H9 (cell line): ENCODE results near the gene PHACTR1. TPM values are rescaled to one million over a fixed set of nuclear protein-coding genes. Genes with fewer than 3 reads are reported as not detected.
A peak's percentile ranks its signal among the peaks of the same experiment; 100 is the strongest.

Source experiments
- DNase-seq: peaks from one replicate; pipeline ENCODE4 v3.0.0-alpha.2; 2017
- H2AFZ ChIP-seq: one replicate; pipeline ENCODE4 v1.6.1; 2013; ENCODE audit warnings: mild to moderate bottlenecking, low read length, control low read depth, moderate library complexity
- H2AK5ac ChIP-seq: 2 replicates; pipeline ENCODE4 v1.6.1; 2013; ENCODE audit warnings: low read length, control low read depth, mixed read lengths; ENCODE audit not compliant: insufficient read length
- H2BK120ac ChIP-seq: one replicate; pipeline ENCODE4 v1.6.1; 2013; ENCODE audit warnings: low read depth, mild to moderate bottlenecking, low read length, control low read depth, inconsistent platforms; ENCODE audit not compliant: poor library complexity, severe bottlenecking
- H2BK12ac ChIP-seq: 2 replicates; pipeline ENCODE4 v1.6.1; 2013; ENCODE audit warnings: low read length, control low read depth, mixed read lengths, low read depth; ENCODE audit not compliant: insufficient read length
- H2BK15ac ChIP-seq: 2 replicates; pipeline ENCODE4 v1.6.1; 2013; ENCODE audit warnings: low read depth, low read length, control low read depth
- H2BK20ac ChIP-seq: one replicate; pipeline ENCODE4 v1.6.1; 2013; ENCODE audit warnings: low read depth, mild to moderate bottlenecking, low read length, control low read depth, inconsistent platforms; ENCODE audit not compliant: poor library complexity, severe bottlenecking
- H2BK5ac ChIP-seq: 2 replicates; pipeline ENCODE4 v1.6.1; 2013; ENCODE audit warnings: low read length, control low read depth, mixed read lengths; ENCODE audit not compliant: insufficient read length
- H3K14ac ChIP-seq: 2 replicates; pipeline ENCODE4 v1.6.1; 2013; ENCODE audit warnings: low read length, control low read depth; ENCODE audit not compliant: insufficient read depth
- H3K18ac ChIP-seq: 2 replicates; pipeline ENCODE4 v1.6.1; 2013; ENCODE audit warnings: low read depth, mild to moderate bottlenecking, mixed read lengths, low read length, control low read depth; ENCODE audit not compliant: insufficient read length
- H3K23ac ChIP-seq: 2 replicates; pipeline ENCODE4 v1.6.1; 2013; ENCODE audit warnings: low read length, control low read depth, mixed read lengths, low read depth; ENCODE audit not compliant: insufficient read length
- H3K23me2 ChIP-seq: 2 replicates; pipeline ENCODE4 v1.6.1; 2013; ENCODE audit warnings: low read depth, mild to moderate bottlenecking, mixed read lengths, low read length, control low read depth; ENCODE audit not compliant: insufficient read length, poor library complexity, severe bottlenecking
- H3K27ac ChIP-seq: 2 replicates; pipeline ENCODE4 v1.5.1; 2013; ENCODE audit warnings: low read length, control low read depth, mixed read lengths, low read depth; ENCODE audit not compliant: insufficient read length
- H3K27me3 ChIP-seq: 2 replicates; pipeline ENCODE4 v1.6.1; 2013; ENCODE audit warnings: low read length, control low read depth, inconsistent platforms; ENCODE audit not compliant: insufficient read depth
- H3K4ac ChIP-seq: 2 replicates; pipeline ENCODE4 v1.6.1; 2013; ENCODE audit warnings: low read depth, mild to moderate bottlenecking, control low read depth, inconsistent platforms, low read length, moderate library complexity
- H3K4me1 ChIP-seq: 2 replicates; pipeline ENCODE4 v1.6.1; 2013; ENCODE audit warnings: low read length, control low read depth, inconsistent platforms; ENCODE audit not compliant: insufficient read depth
- H3K4me2 ChIP-seq: 2 replicates; pipeline ENCODE4 v1.6.1; 2013; ENCODE audit warnings: low read length, control low read depth, mixed read lengths; ENCODE audit not compliant: insufficient read length, insufficient read depth
- H3K56ac ChIP-seq: 2 replicates; pipeline ENCODE4 v1.6.1; 2013; ENCODE audit warnings: low read depth, mild to moderate bottlenecking, mixed read lengths, low read length, control low read depth; ENCODE audit not compliant: insufficient read length
- H3K79me1 ChIP-seq: 2 replicates; pipeline ENCODE4 v1.6.1; 2013; ENCODE audit warnings: low read depth, mild to moderate bottlenecking, moderate library complexity, low read length, control low read depth, inconsistent platforms; ENCODE audit not compliant: insufficient read depth, poor library complexity, severe bottlenecking
- H3K79me2 ChIP-seq: 2 replicates; pipeline ENCODE4 v1.6.1; 2013; ENCODE audit warnings: low read length, control low read depth, inconsistent platforms; ENCODE audit not compliant: insufficient read depth
- H3K9ac ChIP-seq: 2 replicates; pipeline ENCODE4 v1.6.1; 2013; ENCODE audit warnings: low read length, control low read depth, mixed read lengths; ENCODE audit not compliant: insufficient read length; ENCODE audit errors: extremely low read depth
- H3K9me3 ChIP-seq: one replicate; pipeline ENCODE4 v1.6.1; 2013; ENCODE audit warnings: low read depth, low read length, inconsistent platforms; ENCODE audit not compliant: control insufficient read depth
- H3T11ph ChIP-seq: one replicate; pipeline ENCODE4 v1.6.1; 2013; ENCODE audit warnings: mild to moderate bottlenecking, low read length, control low read depth, inconsistent platforms
- H4K20me1 ChIP-seq: one replicate; pipeline ENCODE4 v1.6.1; 2013; ENCODE audit not compliant: control insufficient read depth, insufficient read length, insufficient read depth
- H4K5ac ChIP-seq: 2 replicates; pipeline ENCODE4 v1.6.1; 2013; ENCODE audit warnings: low read depth, mild to moderate bottlenecking, mixed read lengths, low read length, control low read depth; ENCODE audit not compliant: insufficient read length
- H4K8ac ChIP-seq: replicated peaks from 2 replicates; pipeline ENCODE4 v1.6.1; 2013; ENCODE audit warnings: low read length, control low read depth, mixed read lengths, low read depth; ENCODE audit not compliant: insufficient read length
- H4K91ac ChIP-seq: 2 replicates; pipeline ENCODE4 v1.6.1; 2013; ENCODE audit warnings: low read depth, mild to moderate bottlenecking, moderate library complexity, mixed read lengths, low read length, control low read depth; ENCODE audit not compliant: insufficient read length
- H3K27ac Mint-ChIP-seq, 3 experiments: 2 replicates in 2 of 3; 3 replicates in 1 of 3; pipeline ENCODE4 v1.8.0; 2020 to 2021; ENCODE audit warnings: mixed read lengths in 3 of 3, mild to moderate bottlenecking in 1 of 3, moderate library complexity in 1 of 3
- H3K27me3 Mint-ChIP-seq: 2 replicates; pipeline ENCODE4 v1.8.0; 2021; ENCODE audit warnings: low read depth, mild to moderate bottlenecking, moderate library complexity, mixed read lengths
- H3K36me3 Mint-ChIP-seq, 3 experiments: 2 replicates in 2 of 3; 3 replicates in 1 of 3; pipeline ENCODE4 v1.8.0; 2020 to 2021; ENCODE audit warnings: low read depth in 3 of 3, mixed read lengths in 3 of 3; ENCODE audit not compliant: insufficient read depth in 1 of 3
- H3K4me1 Mint-ChIP-seq, 2 experiments: 2 replicates each; pipeline ENCODE4 v1.8.0; 2020; ENCODE audit warnings: mixed read lengths in 2 of 2
- H3K4me3 Mint-ChIP-seq, 2 experiments: 2 replicates in 1 of 2; 3 replicates in 1 of 2; pipeline ENCODE4 v1.8.0; 2020 to 2021; ENCODE audit warnings: mild to moderate bottlenecking in 2 of 2, mixed read lengths in 2 of 2, moderate library complexity in 1 of 2
- H3K9me3 Mint-ChIP-seq, 2 experiments: 2 replicates in 1 of 2; 3 replicates in 1 of 2; pipeline ENCODE4 v1.8.0; 2020; ENCODE audit warnings: mild to moderate bottlenecking in 2 of 2, mixed read lengths in 2 of 2, moderate library complexity in 1 of 2
- WGBS: extraction: QIAGEN DNeasy Blood & Tissue Kit; methylation state at CpG from one replicate; pipeline ENCODE4 v1.1.7; 2013; ENCODE audit warnings: missing lambda C conversion rate, low lambda C conversion rate, mixed read lengths; ENCODE audit not compliant: insufficient read length; ENCODE audit errors: extremely low coverage; 5-methylcytosine and 5-hydroxymethylcytosine counted together
- total RNA-seq: library from RNA; stranded (reverse); gene quantifications from 2 replicates; pipeline ENCODE4 v1.2.1, GENCODE V29; 2021
- TF ChIP-seq, protein P1 (sequence below): fragments of 200-600 bp; sonication (generic); conservative IDR thresholded peaks from 3 replicates; pipeline ENCODE4 v1.8.0; 2021; ENCODE audit warnings: antibody characterized with exemption, mild to moderate bottlenecking

PHACTR1 gene
- total RNA-seq, 1 experiment from 2014 or later: 15.9 TPM

DNA sequence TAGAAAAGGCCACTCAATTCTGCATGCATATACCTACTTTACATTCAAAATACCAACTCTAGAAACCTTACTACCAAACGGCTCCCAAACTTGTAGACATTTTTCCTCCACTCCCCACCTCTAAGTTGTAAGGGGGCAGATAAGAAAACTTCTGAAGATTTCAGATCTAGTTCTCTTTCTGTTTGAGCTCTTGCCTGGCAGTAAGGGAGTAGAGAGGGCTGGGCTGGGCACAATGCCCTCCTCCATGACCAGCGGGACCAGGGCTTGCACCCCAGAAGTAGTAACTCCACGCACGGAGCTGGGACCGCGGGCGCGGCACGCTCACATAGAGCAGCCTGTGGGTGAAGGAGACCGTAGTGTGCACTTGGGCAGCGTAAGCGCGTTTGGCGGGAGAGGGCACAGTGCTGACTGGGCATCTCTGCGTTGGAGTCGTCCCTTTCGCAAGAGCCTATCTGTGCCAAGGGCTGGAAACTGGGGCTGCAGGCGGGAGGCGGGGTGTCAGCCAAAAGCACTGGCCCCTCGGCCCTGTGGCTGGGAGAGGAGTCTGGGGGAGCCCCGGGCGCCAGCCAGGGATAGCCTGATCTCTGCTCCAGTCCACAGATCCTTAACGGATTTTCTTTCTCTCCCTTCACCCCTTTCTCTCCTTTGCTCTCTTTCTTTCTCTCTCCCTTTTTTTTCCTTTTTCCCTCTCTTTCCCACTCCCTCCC is 32.4 kb downstream of the PHACTR1 start:
- Histone ChIP-seq H3K9ac (no peak overlapping the region), H3K27ac (no peak overlapping the region), H2BK120ac (no peak overlapping the region), H3K14ac (no peak overlapping the region), H2BK15ac (no peak overlapping the region), H3K27me3 (no peaks in the 10 kb centered on the region; the same call in 1 of the 2 replicates), H2BK20ac (no peak overlapping the region), H3K4me1 (peaks cover 2% of the 10 kb centered on the region; the same call in 1 of the 2 replicates), H3K79me1 (no peaks in the 10 kb centered on the region), H3K23ac (no peak overlapping the region), H3T11ph (no peak overlapping the region), H2AFZ (no peak overlapping the region), H3K79me2 (no peaks in the 10 kb centered on the region), H4K91ac (no peak overlapping the region), H4K20me1 (no peaks in the 10 kb centered on the region), H3K18ac (no peak overlapping the region), H2BK5ac (no peak overlapping the region), H4K8ac (no peak overlapping the region), H2BK12ac (no peak overlapping the region), H2AK5ac (no peak overlapping the region), H4K5ac (no peak overlapping the region), H3K9me3 (peaks cover 7% of the 10 kb centered on the region), H3K23me2 (peaks cover 7% of the 10 kb centered on the region), H3K56ac (no peak overlapping the region), H3K4me2 (peak overlapping the region; percentile 54), H3K4ac (no peak overlapping the region)
- peaks cover 34% of the 10 kb centered on the region in 2 experiments for H3K4me1 Mint-ChIP-seq
- peaks cover 28% of the 10 kb centered on the region for H3K27me3 Mint-ChIP-seq
- peak overlapping the region; percentile 86 to 94 for H3K4me3 Mint-ChIP-seq
- DNase-seq: peak; percentile 83
- peaks cover 4 to 21% (median 16%) of the 10 kb centered on the region in 3 experiments for H3K36me3 Mint-ChIP-seq
- peak overlapping the region in 2 of 3 experiments; percentile 50 to 74; a peak in 2 of 7 replicates for H3K27ac Mint-ChIP-seq
- peaks cover 20% of the 10 kb centered on the region in 2 experiments for H3K9me3 Mint-ChIP-seq
- no CpG with 5 or more reads among the region's 23 CpGs for WGBS
- TF ChIP-seq, protein P1, sequence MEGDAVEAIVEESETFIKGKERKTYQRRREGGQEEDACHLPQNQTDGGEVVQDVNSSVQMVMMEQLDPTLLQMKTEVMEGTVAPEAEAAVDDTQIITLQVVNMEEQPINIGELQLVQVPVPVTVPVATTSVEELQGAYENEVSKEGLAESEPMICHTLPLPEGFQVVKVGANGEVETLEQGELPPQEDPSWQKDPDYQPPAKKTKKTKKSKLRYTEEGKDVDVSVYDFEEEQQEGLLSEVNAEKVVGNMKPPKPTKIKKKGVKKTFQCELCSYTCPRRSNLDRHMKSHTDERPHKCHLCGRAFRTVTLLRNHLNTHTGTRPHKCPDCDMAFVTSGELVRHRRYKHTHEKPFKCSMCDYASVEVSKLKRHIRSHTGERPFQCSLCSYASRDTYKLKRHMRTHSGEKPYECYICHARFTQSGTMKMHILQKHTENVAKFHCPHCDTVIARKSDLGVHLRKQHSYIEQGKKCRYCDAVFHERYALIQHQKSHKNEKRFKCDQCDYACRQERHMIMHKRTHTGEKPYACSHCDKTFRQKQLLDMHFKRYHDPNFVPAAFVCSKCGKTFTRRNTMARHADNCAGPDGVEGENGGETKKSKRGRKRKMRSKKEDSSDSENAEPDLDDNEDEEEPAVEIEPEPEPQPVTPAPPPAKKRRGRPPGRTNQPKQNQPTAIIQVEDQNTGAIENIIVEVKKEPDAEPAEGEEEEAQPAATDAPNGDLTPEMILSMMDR: no peak
